D721Med (cell line): ENCODE data around the gene CDH1.

ENCODE experiments used
- DNase-seq: peaks from one replicate; pipeline ENCODE4 v3.0.0; 2011; ENCODE audit warnings: low spot score; ENCODE audit not compliant: insufficient read length
- FAIRE-seq: peaks from 2 replicates; lab custom pipeline; 2011; peaks lifted over from hg19 to GRCh38; lab: Jason Lieb, UNC
- TF ChIP-seq, protein P1 (sequence below): IDR thresholded peaks from 2 replicates; pipeline ENCODE4 v1.5.1; 2012; ENCODE audit warnings: mild to moderate bottlenecking, control low read depth; ENCODE audit not compliant: insufficient read depth; ENCODE audit errors: missing control alignments

CDH1 gene

DNA sequence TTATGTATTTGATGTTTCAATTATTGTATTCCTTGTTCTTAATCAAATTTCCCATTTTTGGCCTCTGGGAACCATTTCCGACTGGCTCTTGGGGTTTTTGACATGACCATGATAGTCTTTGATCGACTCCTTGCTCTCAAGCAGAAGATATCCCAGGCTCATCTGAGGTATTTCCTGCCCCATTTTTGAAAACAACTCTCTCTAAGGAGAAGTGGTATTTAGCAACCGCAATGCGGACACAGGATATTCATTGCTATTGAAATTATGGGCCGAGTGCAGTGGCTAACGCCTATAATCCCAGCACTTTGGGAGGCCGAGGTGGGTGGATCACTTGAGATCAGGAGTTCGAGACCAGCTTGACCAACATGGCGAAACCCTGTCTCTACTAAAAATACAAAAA lies 111.7 kb downstream of the CDH1 start:
- TF ChIP-seq, protein P1, sequence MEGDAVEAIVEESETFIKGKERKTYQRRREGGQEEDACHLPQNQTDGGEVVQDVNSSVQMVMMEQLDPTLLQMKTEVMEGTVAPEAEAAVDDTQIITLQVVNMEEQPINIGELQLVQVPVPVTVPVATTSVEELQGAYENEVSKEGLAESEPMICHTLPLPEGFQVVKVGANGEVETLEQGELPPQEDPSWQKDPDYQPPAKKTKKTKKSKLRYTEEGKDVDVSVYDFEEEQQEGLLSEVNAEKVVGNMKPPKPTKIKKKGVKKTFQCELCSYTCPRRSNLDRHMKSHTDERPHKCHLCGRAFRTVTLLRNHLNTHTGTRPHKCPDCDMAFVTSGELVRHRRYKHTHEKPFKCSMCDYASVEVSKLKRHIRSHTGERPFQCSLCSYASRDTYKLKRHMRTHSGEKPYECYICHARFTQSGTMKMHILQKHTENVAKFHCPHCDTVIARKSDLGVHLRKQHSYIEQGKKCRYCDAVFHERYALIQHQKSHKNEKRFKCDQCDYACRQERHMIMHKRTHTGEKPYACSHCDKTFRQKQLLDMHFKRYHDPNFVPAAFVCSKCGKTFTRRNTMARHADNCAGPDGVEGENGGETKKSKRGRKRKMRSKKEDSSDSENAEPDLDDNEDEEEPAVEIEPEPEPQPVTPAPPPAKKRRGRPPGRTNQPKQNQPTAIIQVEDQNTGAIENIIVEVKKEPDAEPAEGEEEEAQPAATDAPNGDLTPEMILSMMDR, result no peak
- FAIRE-seq, result no peak
- DNase-seq, result no peak

DNA sequence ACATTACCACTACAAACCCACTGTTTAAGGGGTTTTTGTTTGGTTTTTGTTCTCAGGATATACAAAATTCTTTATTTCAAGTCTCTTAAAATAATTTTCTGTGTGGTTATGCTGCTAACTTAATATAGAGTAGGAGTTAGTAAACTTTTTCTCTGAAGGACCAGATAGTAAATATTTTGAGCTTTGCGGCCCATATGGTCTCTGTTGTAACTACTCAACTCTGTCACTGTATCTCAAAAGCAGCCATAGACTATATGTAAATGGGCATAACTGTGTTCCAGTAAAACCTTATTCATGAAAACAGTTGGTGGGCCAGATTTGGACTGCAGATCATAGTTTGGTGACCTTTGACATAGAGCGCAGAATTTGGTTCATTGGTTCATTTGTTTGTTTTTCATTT lies 113.4 kb downstream of the CDH1 start:
- TF ChIP-seq, protein P1, result no peak
- no peak for FAIRE-seq
- DNase-seq, result no peak

DNA sequence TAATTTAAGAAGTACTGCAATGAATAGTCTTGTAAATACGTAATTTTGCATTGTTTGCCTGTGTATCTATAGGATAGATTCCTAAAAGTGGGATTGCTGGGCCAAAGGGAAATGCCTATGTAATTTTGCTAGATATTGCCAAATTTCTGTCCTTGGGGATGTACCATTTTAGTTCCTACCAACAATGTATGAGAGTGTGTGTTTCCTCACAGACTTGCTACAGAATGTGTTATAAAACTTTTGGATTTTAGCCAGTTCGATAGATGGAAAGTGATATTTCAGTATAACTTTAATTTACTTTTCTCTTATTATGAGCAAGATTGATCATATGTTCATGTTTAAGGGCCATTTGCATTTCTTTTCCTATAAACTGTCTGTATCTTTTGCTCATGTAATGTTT lies 114.5 kb downstream of the CDH1 start:
- FAIRE-seq (no peak), DNase-seq (no peak)
- TF ChIP-seq, protein P1, result no peak

DNA sequence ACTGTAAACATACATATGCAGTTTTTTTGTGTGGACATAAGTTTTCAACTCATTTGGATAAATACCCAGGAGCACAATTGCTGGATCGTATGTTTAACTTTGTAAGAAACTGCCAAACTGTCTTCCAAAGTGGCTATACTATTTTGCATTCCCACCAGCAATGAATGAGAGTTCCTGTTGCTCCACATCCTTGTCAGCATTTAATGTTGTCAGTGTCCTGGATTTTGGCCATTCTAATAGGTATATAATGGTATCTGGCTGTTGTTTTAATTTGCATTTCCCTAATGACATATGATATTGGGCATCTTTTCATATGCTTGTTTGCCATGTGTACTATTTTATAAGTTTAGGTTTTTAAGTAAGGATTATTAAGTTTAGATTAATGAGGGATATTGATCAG lies 120.4 kb downstream of the CDH1 start:
- TF ChIP-seq, protein P1, result no peak
- no peak for DNase-seq
- no peak for FAIRE-seq

DNA sequence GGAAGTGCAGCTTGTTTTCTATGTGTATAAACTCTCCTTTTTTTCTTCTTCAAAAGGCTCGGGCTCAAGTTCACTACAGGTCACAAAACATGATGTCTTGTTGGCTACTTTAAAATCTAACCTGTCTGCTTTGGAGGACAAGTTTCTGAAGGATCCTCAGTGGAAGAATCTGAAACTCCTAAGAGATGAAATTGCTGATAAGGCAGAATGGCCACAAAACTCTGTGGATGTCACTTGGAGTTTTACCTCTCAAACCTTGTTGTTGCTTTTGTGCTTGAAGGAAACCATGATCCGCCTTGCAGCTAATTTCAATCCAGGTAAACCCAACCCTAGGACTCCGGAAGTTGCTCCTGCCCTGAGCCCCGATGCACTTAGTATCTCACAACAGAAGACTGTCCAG lies 122.7 kb downstream of the CDH1 start:
- DNase-seq, result no peak
- FAIRE-seq, result no peak
- TF ChIP-seq, protein P1, result no peak

DNA sequence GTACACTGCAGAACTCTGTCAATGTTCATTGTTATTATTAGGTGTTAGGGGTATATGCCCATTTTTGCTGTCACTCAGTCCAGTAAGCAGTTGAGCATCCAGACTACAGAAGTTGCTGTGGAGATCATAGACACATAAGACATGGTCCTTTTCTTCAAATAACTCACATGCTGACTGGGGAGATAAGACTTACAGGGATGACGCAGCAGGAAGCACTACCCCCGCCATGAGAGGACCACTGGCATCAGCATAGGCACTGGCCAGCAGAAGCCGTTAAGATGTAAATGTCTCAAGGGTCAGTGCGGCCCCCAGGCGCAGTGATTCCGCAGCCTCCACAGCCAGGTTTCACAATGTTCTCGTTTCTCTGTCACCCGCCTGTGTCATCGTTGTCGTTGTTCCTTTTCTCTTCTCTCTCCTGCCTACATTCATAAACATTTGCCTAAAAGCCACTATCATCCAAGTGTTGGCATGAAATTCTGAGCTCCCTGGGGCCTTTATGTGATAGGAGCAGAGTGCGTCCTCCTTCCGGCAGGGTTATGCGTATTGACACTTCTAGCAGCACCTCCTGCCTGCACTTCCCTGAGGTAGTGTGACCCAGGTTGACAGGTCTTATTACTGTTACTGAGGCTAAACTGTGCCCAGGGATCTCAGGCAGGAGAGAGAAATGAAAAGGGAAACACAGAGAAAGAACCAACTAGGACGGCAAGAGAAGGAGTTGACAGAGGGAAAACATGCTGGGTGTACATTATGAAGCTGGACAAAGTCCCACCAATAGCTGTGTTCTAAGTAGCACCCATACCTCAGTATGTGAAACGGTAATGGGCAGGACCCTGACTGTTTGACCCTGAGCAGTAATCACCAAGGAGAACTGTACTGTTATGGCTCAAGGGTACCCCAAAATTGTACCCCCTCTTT lies 124.1 kb downstream of the CDH1 start:
- TF ChIP-seq, protein P1, result no peak
- no peak for DNase-seq
- no peak for FAIRE-seq

DNA sequence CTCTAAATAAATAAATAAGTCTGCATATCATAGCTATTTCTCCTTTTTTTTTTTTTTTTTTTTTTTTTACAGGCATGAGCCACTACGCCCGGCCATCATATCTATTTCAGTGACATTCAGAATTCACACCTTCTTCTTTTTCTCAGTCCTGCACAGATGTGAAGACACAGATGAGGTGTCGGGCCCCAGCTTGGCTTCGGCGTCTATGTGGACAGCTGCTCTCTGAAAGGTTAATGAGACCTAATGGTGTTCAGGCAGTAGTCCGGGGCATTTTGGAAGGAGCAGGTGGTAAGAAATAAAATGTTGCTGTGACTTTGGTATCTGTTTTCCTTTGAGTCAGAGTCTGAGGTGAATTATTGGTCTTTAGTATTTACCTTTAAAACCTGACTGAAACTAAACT lies 129.8 kb downstream of the CDH1 start:
- TF ChIP-seq, protein P1, result no peak
- DNase-seq, result no peak
- no peak for FAIRE-seq
